Mammary epithelial cell (primary cell): ENCODE results near the gene DOCK1.

Experiments used
- EZH2 ChIP-seq: IDR thresholded peaks from 2 replicates; pipeline ENCODE4 v1.6.1; 2012; ENCODE audit warnings: low read length, inconsistent platforms, borderline replicate concordance
- TF ChIP-seq, protein P1 (sequence below), 2 donors: IDR thresholded peaks in 1 of 2; conservative IDR thresholded peaks in 1 of 2; 2 replicates each; pipeline ENCODE4 v1.5.1; 2011 to 2012; ENCODE audit warnings: inconsistent platforms in 2 of 2, low read length in 2 of 2, mild to moderate bottlenecking in 2 of 2, control low read depth in 1 of 2, low read depth in 1 of 2; ENCODE audit not compliant: insufficient read depth in 1 of 2; ENCODE audit errors: extremely low read depth in 1 of 2

GRCh38 chr10:127427926-127428325 is 522.7 kb downstream of the DOCK1 start:
- TF ChIP-seq, protein P1, sequence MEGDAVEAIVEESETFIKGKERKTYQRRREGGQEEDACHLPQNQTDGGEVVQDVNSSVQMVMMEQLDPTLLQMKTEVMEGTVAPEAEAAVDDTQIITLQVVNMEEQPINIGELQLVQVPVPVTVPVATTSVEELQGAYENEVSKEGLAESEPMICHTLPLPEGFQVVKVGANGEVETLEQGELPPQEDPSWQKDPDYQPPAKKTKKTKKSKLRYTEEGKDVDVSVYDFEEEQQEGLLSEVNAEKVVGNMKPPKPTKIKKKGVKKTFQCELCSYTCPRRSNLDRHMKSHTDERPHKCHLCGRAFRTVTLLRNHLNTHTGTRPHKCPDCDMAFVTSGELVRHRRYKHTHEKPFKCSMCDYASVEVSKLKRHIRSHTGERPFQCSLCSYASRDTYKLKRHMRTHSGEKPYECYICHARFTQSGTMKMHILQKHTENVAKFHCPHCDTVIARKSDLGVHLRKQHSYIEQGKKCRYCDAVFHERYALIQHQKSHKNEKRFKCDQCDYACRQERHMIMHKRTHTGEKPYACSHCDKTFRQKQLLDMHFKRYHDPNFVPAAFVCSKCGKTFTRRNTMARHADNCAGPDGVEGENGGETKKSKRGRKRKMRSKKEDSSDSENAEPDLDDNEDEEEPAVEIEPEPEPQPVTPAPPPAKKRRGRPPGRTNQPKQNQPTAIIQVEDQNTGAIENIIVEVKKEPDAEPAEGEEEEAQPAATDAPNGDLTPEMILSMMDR (conservative IDR thresholded peaks at IDR 0.05 in 1 of 2, IDR thresholded peaks at IDR 0.05 in 1 of 2; ENCODE audit: extremely low read depth in 1 of 2, insufficient read depth in 1 of 2, low read depth in 1 of 2, low read length in 2 of 2), result no peak
- no peak for TF ChIP-seq EZH2
